ENCODE results near the gene FAM98A.

The FAM98A gene

DNA sequence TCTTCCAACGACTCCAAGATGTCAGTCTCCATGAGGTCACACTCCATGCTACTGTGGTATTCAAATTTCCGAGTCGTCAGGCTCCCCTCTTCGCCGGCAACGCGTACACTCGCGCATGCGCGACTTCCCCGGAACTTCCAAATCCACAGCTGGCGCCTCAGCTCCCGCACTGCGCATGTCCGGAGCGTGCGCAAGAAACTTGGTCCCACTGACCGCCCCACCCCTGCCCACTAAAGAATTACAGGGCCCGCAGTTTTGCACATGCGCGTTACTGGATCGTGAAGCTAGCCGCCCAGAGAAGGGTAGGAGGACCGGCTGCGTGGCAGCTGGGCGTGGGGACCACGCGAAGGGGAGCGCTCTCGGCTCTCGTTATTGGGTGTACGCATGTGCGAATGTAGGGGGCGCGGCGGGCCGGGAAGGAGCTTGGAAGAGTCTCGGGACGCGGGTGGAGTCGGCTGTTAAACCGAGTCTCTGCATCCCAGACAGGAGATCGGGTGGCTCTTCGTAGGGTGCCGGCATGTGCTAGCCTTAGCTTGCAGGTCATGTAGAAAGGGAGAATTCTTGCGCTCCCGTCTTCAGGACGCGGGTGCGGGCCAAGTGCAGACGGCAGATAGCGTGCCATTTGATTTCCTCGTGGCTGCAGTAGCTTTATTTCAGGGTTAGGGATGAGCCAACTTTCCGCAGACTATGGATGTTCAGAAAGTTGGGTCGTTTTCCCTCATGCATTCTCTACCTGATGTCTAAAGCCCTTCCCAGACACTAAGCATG lies at the start of gene FAM98A:
FAM98A (minus strand) TSS at position 125 of the 768 bp plus-strand sequence; CDS start at position 47, 78 bp downstream.
- DNase-seq (ENCODE audit: low spot score): peak; percentile 94

DNA sequence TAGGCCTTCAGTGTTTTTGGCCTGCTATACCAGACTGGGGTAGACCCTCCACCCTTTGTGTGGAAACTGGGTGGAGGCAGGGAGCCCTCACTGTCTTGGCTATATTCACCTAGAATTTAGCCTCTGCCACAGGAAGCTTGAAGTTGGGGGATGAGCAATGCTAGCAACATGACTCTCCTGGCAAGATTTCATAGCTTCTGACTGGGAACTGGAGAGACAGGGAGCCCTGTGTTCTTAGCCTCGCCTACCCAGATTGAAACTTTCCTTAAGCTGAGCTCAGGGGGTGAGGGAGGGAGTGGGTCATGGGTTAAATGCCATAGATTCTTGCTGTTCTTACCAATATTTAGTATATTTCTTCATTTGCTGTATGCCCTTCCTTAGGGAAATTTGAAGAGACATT lies 46.8 kb upstream of the FAM98A start:
- DNase-seq (ENCODE audit: low spot score): no peak

DNA sequence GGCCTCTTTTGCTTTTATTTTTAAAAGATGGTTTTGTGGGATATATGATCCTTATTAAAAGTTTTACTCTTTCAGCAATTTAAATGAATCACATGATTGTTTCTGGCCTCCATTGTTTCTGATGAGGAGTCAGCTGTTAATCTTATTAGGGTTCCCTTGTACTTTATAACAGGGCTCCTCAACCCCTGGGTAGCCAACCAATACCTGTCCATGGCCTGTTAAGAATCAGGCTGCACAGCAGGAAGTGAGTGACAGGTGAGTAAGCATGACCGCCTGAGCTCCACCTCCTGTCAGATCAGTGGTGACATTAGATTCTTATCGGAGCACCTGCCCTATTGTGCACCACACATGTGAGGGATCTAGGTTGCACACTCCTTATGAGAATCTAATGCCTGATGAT lies 45.1 kb upstream of the FAM98A start:
- no peak for DNase-seq (ENCODE audit: low spot score)

DNA sequence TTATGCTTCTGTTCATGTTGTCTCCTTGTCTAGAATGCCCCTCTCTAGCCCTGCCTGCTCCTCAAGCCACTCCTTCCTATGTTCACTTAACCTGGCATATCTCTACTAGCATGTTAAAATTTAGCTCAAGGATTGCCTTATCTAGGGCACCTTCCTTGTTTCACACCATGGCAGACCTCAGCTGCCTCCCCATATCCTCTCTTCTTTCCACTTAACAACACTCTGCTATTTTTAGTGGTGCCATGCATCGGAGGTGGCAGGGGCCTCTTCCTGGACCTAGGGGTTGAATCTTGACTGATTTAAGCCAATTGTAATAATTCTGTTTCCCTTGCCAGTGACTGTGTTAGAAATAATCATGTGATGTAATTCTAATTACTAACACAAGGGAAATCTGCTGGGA lies 36.9 kb upstream of the FAM98A start:
- DNase-seq (ENCODE audit: low spot score): no peak

DNA sequence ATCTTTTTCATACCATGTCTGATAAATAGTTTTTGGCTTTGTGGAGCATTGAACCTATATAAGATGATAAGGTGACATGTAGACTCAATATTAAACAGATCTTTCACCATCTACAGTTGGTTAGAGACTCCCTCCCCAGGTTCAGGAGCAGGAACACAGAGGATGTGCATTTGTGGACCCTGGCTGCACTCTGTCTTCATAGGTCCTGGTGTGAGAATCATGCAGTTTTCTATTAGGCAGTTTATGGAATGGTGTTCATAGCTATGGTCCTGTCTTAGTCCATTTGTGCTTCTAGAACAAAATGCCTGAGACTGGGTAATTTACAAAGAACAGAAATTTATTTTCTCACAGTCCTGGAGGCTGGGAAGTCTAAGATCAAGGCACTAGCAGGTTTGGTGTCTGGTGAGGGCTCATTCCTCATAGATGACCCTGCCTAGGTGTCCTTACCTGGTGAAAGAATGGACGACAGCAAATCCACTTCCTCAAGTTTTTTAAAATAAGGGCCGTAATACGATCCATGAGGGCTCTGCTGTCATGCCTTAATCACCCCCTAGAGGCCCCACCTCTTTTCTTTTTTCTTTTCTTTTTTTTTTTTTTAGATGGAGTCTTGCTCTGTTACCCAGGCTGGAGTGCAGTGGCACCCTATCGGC lies 35.3 kb upstream of the FAM98A start:
- DNase-seq (ENCODE audit: low spot score): no peak

DNA sequence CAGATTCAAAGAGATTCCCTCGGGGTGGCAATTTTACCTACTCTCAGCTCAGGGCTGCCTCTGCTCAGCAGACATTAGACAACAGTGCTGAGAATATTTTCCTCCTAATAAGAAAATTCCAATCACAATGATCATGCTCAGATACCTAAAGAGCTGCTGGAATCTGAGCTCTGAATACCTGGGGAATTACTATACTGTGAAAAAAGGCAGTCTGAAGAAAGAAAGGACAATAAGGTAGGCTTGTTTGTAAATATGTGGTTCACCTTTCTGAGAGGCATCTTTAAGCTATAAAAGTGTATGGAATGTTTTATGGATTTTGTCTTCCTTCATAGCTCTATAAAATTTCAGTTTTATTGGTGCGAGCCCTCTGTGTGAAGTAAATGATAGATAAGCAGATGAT lies 34.2 kb upstream of the FAM98A start:
- DNase-seq (ENCODE audit: low spot score): no peak

- DNase-seq (ENCODE audit: low spot score): peak; percentile 12
These were observed 33.7 kb upstream of the FAM98A start for GRCh38 chr2:33632831-33633230.

GRCh38 chr2:33628031-33628827 lies 29.1 kb upstream of the FAM98A start:
- DNase-seq (ENCODE audit: low spot score): no peak

DNA sequence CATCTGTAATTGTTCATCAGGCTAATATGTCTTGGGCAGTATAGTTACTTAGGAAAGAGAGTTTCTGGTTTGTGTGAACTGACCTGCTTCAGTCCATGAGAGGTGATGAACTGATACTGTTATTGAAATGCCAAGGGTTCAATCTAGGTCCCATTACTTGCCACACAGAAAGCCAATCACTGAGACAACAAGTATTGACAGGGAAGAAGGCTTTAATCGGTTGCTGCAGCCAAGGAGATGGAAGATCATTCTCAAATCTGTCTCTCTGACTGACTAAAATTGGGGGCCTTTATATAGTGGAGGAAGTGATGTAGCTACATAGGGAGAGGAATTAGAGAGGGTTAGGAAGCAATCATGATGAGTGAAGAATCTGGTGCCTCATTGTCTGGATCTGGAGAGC lies 19.9 kb upstream of the FAM98A start:
- no peak for DNase-seq (ENCODE audit: low spot score)

DNA sequence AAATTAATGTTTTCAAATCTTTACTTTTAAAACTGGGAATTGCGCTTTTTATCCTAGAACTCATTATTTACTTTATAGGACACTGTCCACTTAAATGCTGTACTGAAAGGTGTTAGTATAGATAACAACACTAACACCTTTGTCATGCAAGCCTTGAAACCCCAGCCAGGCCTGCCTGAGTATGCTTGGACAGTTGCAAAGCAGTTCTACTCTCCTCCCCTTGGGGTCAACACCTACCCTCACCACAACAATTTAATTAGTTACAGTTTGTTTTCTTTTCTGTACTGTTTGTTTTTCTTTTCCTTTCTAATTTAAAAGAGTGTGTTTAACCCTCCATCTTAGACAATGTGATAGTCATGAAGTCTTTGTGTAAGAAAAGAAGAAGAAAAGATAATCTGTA lies 18.9 kb upstream of the FAM98A start:
- DNase-seq (ENCODE audit: low spot score): no peak

DNA sequence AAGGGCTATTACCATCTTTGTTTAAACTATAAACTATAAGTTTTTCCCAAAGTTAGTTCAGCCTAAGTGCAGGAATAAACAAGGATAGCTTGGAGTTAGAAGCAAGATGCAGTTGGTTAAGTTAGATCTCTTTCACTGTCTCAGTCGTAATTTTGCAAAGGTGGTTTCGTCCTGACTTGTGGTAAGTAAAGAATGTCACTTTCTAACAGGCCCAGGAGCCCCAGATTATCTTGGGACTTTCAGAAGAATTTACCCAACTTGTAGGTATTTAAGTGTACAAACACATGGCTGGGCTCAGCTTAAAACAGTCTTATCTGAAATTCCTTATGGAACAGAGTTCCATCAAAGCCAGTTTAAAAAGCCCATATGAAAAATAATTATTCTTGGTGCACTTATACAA lies 18.3 kb upstream of the FAM98A start:
- no peak for DNase-seq (ENCODE audit: low spot score)

GRCh38 chr2:33616873-33617272 lies 17.8 kb upstream of the FAM98A start:
- DNase-seq (ENCODE audit: low spot score): no peak

DNA sequence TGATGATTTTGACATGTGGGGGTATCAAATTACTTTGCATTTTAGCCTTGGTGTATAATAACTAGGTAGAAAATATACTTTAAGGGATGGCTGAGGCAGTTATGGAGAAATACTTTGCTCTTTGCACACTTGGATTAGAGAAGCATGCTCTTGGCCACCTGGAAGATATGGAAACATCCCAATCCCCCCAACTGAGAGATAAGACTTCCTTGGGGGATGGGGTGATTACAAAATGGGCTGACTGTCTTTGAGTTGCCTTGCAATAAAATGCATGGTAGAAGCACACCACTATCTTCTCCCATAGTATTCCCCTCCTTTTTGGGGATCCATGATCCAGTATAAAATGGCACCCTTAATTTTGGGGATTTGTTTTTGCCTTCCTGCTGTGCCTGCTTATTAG lies 15.1 kb upstream of the FAM98A start:
- DNase-seq (ENCODE audit: low spot score): no peak

GRCh38 chr2:33607905-33608304 lies 8.8 kb upstream of the FAM98A start:
- no peak for DNase-seq (ENCODE audit: low spot score)

DNA sequence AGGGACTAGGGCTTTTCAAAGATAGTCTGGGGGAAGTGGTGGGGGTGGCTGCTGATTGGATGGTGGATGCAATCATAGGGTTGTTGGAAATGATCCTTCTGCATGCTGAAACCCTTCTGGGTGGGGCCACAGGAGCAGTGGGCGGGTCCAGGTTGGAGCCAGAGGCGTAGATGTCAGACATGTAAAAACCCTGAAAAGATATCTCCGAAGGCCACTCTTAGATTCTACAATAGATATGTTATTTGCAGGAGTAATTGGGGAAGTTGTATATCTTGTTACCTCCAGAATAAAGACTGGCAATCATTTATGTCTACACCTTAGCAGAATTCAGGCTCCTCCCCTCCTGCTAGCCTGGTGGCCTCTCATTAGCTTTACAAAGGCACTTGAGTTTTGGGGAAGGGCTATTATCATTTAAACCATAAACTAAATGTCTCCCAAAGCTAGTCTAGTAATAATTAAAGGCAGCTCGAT lies 8.2 kb upstream of the FAM98A start:
- DNase-seq (ENCODE audit: low spot score): no peak

GRCh38 chr2:33606622-33607021 lies 7.5 kb upstream of the FAM98A start:
- no peak for DNase-seq (ENCODE audit: low spot score)

DNA sequence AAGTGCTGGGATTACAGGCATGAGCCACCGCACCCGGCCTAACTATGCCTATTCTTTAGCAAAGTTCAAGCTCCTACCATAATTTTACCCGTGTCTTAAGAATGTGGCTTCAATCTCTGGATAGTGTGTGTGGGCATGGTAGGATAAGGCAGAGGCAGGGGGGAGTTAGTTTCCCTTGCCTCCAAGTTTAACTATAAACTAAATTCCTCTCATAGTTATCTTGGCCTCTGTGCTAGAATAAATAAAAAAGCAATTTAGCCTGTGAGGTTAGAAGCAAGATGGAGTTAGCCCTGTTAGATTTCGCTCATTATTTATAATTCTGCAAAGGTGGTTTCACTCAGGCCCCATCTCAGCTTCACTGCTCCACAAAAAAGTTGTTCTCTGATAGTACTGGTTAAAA lies 7.0 kb upstream of the FAM98A start:
- no peak for DNase-seq (ENCODE audit: low spot score)

DNA sequence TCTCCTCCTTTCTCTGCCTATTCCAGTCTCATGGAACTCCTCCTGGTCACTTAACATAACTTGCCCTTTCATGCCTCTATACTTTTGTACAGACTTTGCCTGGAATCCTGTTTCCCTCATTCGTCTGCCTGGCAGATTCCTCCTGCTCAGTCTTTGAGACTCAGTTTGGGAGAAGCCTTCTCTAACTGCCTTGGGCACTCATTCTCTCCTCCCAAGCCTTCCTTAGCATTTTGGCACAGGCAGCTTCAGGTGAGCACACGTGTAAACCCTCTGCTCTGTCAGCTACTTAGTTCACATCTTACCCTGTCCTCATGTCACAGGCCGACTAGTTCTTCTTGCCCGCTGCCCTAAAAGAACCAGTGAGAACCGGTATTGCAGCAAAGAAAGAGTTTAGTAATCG lies 6.0 kb upstream of the FAM98A start:
- DNase-seq (ENCODE audit: low spot score): no peak

DNA sequence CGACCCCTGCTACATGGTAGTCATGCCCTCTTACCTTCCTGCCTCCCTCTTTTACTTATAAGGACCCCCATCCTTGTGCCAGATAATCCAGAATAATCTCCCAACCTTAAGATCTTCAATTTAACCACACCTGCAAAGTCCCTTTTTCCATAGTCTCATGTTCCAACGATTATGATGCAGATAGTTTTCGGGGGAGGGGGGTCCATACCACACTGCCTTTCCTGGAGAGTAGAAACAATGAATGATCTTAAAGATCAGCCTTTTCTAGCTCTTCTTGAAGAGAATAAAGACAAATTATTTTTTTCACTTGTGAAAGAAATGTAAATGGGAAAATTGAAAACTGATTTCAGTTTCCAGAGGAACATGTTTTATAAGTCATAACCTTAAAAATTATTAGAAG lies 4.3 kb upstream of the FAM98A start:
- no peak for DNase-seq (ENCODE audit: low spot score)

DNA sequence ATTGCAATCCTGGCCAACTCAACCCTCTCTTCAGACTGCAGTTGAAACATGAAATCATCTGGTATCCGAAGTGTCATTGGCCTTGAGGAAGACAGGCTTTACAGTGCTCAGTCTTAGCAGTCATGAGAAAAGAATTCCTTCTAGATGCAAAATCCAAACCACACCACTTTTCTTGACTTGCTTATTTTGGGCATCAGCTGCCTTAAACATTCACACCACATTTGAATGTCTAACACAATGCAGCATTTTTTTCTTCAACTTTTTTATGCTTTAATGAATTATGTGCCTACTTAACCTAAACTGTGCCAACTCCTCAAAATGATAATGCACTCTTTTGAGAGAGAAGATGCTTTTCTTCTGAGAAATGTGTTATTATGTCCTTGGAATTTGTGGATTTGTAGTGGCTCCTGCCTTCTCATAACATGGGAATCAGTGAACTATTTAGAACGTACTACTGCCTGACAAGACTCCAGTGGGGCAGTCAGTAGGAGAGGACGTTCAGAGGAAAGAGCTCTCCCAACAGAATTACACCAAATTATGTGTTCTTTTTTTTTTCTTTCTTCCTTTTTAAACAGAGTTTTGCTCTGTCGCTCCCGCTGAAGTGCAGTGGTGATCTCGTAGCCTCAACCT lies 3.2 kb upstream of the FAM98A start:
- DNase-seq (ENCODE audit: low spot score): no peak

GRCh38 chr2:33599943-33600192 lies 769 bp upstream of the FAM98A start:
- DNase-seq (ENCODE audit: low spot score): no peak

DNA sequence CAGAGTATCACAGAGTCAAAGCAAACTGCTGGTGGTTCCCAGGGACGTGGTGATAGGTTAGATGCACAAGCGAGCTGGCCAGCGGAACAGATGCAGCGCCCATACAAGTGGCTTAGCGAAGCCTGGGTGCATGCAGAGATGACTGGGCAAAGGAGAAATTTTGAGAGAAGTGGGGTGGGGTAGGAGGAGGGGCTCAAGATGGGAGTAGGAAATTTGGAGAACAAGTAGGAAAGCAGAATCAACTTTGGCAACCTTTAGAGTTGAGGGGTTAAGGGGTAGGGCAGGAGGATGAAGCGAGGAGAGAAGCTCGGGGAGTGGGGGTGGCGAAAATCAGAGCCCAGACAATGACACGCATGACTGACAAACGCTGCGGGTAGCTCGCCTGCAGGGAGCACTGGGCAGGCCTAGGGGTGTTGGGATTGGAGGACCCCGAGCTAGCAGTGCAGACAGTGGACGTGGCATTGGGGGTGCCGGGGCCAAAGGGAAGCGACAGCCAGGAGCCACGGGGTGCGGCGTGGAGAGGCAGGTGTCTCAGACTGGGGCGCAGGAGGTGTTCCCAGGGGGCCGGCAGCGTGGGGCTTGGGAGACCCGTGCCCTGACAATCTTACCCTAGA lies 431 bp downstream of the FAM98A start:
- peak; percentile 48 for DNase-seq (ENCODE audit: low spot score)
